HG02870 (cell line): ENCODE data around the gene MRPL52.
"Not testable (repeated sequence)": the region's sequence is repeated elsewhere in the genome, so short reads cannot be mapped to it uniquely, and the experiment has no call there.

Experiments
- ATAC-seq: cut with Tn5 transposase; IDR thresholded peaks from one replicate; pipeline ENCODE4 v1.9.1; 2021; ENCODE audit warnings: mild to moderate bottlenecking, moderate library complexity; ENCODE audit not compliant: unreplicated experiment

MRPL52 gene

DNA sequence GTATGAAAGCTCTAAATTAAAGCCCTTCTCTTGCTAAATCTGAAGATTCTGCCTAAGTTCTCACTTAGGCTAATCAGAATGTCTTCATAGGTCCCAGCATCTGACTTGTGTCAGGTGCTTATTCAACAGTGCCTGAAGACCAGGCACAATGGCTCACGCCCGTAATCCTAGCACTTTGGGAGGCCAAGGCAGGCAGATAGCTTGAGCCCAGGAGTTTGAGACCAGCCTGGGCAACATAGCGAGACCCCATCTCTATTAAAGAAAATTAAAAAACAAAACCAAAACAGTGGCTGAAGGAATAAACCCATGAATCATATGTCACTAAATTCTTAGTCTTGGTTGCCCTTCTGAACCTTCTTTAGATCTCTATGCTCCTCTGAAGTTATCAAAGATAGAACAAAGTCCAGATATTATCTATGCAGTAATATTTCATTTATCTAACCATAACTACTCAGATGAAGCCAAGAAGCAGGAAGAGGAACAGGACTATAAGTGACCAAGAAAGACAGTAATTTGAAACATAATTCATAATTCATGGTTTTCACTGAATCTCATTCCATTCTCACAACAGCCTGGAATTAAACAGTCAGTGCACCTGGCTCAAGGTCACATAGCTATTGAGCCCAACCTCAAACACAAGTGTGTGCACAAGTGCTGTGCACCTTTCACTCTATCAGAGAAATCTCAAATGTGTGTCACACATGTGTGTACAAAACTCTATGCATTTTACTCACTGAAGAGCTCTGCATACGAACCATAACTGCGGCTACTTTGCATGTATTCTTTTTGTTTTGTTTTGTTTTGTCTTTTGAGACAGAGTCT is 21.1 kb upstream of the MRPL52 start:
- no peak for ATAC-seq

DNA sequence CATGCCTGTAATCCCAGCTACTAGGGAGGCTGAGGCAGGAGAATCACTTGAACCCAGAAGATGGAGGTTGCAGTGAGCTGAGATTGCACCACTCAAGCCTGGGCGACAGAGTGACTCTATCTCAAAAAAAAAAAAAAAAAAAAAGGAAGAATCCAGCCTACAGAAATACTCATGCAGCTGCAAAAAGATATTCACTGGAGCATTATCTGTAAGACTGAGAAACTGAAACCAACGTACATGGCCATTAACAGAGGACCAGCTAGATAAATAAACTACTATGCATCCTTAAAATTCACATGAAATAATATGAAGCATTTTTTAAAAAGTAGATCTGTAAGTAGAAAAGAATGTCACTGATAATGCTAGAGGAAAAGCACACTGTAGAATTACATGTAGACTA is 18.0 kb upstream of the MRPL52 start:
- ATAC-seq, result no peak

DNA sequence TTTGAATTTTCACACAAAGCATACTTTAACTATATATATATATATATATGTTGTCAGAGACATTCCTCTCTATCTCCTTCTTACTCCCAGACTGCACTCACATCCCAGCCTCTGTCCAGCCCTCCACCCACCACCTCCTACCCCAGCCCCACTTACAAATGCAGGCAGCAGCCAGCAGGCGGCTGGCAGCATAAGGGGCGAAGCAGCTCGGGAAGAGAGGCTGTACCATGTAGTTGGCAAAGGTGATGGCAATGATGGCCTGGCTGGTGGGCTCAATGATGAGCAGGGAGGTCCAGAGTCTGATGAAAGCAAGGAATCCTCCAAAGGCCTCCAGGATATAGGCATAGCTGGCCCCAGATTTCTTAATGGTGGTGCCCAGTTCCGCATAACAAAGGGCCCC is 16.9 kb upstream of the MRPL52 start:
- ATAC-seq, result no peak

DNA sequence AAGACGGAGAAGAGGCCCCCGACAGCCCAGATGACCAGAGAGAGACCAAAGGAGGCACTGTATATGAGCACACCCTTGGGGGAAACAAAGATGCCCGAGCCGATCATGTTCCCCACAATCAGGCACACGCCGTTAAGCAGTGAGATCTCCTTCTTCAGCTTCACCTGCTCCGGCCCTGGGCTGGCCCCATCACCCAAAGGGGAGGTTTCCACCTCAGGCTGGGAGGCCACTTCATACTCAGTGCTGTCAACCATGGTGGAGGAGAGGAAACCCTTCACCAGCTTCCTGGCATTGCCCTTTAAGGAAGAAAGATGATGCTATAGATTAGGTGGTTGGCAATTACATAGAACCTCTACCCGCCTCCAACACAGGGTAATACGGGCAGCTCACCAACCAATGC is 16.5 kb upstream of the MRPL52 start:
- ATAC-seq, result no peak

DNA sequence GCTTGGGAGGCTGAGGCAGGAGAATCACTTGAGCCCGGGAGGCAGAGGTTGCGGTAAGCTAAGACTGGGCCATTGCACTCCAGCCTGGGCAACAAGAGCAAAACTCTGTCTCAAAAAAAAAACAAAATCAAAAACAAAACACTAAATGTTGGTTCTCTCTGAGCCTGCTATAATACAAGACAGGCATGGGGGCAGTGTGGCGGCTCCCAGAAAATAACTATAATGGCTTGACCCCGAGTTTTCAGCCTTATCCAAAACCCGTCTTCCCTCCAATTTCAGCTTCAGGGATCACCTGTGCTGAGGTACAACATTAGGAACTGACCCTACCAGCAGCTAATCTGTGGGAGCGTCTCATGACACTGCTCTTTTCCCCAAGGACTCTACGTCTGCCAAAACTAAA is 15.3 kb upstream of the MRPL52 start:
- no peak for ATAC-seq

DNA sequence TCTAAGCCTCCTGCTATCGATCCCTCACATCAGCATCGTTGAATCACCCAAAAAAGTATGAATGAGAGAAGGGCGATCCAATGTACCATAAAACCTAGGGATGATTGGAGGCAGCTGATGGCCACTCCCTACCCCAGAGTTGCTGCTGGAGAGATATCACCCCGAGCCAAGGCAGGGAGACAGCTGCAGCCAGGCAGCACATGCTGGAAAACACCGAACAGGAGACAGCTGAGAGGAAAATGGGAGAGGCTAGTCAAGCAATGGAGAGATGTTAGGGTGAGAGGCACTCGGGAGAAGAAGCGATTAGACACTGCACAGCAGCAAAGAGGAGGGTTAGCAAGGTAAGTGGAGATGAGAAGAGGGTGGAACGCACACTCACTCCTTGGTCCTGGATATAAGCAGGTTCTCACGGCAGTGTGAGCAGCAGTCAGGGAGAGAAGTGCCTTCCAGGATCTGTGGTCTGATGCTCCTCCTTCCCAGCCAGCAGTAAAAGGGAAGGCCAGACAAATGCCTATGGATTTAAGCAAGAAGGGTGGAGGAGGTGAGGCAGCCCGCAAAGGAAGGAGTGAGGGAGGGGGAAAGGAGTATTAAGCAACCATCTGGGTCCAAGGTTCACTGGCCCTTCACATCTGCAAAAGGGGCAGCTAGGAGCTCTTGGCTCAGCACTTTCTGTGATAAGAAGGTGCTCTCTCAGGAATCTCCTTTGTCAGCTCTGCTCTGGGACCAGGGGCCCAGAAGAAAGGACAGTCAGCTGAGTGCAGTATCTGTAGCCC is 14.6 kb upstream of the MRPL52 start, which contains the start of gene SLC7A7:
TSS of gene SLC7A7 (minus strand) at position 495 of the 773 bp plus-strand sequence. CDS start 2,037 bp downstream, outside the sequence.
- no peak for ATAC-seq

DNA sequence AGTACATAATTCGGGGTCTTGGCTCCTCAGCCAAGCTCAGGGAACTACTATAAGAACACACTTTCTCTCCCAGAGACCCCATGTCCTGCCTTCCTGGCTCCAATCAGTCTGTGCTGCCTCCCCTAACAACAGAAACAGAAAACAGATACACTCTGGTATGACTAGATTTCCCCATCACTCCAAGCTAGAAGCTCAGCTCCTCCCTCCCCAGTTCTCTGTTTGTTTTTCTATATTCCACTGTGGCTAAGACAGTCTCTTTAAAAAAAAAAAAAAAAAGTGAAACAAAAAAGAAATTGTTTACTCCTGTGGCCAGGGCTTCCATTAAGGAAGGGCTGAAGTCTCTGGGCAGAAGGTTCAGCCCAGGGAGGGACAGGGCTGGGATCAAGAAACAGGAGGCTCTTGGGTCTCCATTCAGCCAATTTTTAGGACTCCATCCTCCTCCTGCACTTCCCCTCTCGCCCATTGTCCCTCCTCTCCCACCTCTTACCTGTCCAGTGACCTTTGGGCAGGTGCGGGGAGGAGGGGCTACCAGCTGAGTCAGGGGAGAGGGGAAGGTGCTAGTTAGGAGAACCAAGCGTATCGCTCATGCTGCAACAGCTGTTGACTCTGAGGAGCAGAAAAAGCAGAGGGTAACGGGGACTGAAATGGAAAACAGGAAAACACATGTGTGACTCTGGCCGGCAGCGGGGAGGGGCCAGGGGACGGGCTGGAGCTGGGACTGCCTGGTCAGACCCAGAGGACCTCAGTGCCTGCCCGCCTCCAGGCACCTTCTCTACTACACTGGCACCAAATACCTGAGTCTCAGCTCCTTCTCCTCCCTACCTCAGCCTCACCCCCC is 10.3 kb upstream of the MRPL52 start:
- ATAC-seq, result peak; percentile 41

DNA sequence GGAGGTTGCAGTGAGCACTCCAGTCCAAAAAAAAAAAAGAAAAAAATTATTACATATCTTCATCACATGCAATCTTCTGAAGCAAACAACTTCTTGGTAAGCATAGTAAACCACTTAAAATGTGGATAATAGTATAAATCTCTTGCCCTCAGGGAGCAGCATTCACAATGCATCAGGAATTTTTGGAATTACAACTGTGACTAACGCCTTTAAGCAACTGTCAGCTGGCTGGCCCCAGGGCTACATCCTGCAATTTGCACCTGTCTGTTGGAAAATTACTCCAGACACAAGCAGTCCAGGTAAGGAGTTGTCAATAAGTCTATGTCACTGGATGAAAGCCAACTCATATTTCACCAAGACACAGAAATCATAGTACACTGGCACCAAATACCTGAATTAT is 9.0 kb upstream of the MRPL52 start:
- no peak for ATAC-seq

DNA sequence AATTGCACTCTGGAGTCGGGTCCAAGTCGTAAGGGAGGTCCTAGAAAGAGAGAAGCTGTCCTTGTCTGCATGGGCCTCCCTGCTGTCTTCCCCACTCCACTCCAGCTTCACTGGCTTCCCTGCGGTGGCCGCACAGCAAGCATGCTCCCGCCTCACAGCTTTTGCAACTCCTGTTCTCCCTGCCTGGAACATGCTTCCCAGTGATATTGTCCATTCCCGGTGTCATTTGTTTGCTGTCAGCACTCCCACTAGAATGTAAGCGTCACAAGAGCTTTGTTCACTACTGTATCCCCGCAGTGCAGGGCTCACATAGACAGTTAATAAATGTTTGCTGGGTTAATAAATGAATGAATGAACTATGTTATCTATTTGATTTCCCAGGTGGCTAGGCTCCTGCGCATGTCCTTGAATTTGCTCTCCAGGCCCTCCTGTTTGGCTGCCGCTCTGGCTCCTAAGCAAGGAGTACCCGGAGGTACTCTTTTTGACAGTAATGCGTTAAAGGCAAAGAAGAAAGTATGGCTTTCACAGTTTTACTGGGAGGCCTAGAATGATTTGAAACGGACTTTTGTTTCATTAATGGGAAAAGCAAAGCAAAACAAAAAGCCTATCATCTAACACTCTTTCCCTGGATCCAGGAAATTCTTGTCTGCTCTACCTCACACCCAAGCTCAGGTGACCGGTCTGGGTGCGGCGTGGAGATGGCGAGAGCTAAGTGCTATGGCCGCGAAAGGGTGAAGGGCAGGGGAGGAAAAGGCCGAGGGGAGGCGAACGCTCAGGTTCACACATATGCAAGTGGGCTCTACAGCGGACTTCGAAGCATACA is 8.3 kb upstream of the MRPL52 start:
- ATAC-seq, result no peak

DNA sequence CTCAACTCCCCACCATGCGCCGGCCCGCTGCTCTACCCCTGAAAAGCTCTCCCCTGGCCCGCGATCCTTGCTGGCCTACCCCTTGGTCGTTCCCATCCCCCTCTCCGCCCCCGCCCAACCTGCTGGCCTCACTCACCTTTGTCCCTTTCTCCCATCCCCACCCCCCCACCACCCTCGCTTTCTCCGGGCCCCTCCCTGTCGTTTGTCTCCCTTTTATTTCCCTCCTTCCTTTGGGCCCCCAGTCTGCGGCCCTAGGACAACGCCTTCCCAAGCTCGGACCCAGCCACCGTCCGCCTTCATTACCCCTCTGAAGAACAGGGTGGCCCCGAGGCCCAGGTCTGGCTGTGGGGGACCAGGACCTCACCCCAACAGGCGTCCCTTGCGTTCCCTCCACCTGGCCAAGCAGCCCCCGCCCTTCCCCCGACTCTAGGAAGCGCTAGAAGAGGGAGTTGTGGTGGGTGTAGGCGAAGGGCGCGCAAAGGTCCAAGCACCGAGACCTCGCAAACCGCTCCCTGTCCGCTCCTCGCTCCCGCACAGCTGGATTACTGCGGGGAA is 7.6 kb upstream of the MRPL52 start:
- no peak for ATAC-seq

DNA sequence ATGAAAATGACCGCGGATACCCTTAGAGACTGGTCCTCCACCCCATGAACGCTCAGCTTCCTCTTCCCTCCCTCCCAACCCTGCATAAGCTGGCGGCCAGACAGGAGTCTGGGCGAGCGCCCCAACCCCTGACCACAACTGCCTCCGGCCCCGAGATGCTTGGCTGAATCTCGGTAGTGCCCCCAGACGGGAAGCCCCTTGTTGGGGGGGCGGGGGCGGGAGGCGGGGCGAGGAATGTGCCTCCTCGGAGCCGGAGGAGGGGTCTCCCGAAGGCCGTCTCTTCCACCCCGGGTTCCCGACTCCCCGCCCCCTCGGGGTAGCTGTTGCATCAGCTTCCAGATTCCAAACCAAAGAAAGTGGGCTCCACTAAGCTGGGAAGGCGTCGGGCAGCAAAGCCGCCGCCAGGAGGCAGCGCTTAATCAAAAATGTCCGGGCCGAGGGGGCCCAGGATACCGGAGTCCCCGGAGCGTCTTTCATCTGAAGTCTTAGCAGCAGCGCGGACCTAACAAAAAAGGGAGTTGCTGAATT is 7.1 kb upstream of the MRPL52 start:
- ATAC-seq, result peak; percentile 52

DNA sequence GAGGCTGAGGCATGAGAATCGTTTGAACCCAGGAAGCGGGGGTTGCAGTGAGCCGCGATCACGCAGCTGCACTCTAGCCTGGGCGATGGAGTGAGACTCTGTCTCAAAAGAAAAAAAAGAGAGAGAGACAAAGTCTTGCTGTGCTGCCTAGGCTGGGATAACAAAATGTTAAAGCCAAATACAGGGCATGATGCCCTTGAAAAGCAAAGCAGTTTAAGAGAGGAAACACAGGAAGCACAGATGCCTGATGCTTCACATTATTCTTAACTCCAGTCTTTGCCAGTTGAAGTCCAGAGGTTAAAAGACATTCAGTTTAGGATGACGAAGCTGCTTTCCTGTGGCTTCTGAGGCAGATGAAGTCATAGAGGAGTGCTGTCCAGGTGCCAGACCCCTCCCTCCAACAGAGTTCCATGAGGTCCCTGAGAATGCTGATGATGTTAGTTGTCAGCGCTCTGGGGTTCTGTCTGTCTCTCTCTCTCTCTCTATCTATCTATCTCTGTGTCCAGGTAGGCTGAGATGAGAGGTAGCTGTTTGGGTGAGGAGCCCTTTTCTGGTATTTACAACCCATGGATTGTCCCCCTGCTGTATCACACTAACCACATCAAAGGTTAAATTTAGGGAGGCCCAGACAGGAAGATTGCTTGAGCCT is 4.9 kb upstream of the MRPL52 start:
- no peak for ATAC-seq

DNA sequence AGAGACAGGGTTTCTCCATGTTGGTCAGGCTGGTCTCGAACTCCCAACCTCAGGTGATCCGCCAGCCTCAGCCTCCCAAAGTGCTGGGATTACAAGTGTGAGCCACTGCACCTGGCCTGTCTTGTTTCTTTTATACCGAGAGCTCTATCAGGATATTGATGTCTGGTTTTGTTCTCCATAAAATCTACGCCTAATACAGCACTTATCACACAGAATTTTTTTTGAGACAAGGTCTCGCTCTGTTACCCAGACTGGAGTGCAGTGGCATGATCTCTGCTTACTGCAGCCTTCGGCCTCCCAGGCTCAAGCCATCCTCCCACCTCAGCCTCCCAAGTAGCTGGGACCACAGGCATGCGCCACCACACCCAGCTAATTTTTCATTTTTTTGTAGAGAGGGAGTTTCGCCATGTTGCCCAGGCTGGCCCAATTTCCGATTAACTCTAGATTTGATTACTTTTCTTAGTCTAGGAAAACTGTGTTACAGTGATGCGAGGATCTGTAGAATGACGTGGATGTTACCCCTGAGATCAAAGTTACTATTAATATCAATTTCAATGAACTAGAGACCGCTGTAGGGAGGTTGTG is 519 bp upstream of the MRPL52 start:
- not testable (repeated sequence) for ATAC-seq

DNA sequence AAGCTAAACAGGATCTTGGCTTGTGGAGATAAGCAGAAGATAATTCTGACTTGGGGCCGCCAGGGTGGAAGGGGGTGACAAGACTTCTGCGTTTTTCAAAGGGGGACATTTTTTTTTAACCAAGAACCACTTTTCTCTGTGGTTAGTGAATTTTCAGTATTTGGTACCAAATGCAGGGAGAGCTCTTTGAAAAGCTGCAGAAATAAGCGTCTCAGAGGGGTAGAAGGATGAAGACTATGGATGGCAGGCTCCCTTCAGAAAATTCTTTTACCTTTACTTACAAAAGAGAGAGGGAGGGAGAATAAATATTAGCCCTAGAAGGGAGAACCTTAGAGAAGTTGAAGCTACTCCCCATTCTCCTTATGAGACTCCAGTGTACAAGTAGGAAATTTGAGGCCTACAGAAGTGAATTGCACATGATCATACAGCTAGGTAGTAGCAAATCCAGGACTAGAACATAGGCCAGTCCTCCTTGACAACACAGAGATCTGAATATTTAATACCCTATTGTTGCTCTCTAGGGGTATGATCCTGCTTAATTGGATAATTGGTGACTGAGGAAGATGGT is 840 bp downstream of the MRPL52 start:
- ATAC-seq, result no peak

DNA sequence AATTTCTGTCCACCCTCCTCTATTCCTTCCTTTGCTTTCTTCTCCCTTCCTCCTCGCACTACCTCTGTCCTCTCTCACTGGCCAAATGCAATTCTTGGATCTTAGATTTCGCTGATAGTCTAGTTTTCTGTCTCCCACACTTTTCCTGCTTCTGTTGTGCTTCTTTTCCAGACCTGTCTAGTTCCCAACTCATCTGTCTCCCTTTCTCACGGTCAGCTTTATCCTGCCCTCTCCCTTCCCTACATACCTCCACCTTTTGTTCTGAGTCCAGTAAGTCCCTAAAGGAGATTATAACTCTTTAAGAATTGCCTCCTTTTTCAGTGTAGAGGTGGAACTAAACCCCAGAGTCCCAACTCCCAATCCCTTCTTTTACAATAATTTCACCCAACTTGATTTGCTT is 5.8 kb downstream of the MRPL52 start:
- no peak for ATAC-seq

DNA sequence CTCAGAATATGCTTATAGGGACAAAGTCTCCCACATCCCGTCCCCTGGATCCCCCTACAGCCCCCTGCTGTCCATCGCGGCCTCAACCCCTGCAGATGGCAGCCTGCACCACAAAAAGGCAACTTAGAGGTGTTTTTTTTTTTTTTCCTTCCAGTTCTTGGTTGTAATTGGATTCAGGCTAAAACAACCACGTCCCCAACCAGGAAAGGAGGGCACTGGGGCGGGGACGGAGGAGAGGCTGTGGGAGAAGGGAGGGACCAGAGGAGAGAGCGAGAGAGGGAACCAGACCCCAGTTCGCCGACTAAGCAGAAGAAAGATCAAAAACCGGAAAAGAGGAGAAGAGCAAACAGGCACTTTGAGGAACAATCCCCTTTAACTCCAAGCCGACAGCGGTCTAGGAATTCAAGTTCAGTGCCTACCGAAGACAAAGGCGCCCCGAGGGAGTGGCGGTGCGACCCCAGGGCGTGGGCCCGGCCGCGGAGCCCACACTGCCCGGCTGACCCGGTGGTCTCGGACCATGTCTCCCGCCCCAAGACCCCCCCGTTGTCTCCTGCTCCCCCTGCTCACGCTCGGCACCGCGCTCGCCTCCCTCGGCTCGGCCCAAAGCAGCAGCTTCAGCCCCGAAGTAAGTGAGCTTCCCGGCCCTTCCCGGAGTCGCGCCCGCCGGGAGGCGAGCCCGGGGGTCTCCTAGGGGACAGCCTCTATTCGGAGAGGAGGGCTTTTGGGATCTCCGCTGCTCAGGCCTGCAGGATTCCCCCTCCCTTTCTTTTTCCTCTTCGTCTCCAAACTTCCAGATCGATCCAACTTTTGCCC is 6.8 kb downstream of the MRPL52 start, which contains the start of gene MMP14:
TSS of gene MMP14 (plus strand) at position 285 of the 813 bp plus-strand sequence. CDS start at position 518, 233 bp downstream.
- ATAC-seq, result no peak

DNA sequence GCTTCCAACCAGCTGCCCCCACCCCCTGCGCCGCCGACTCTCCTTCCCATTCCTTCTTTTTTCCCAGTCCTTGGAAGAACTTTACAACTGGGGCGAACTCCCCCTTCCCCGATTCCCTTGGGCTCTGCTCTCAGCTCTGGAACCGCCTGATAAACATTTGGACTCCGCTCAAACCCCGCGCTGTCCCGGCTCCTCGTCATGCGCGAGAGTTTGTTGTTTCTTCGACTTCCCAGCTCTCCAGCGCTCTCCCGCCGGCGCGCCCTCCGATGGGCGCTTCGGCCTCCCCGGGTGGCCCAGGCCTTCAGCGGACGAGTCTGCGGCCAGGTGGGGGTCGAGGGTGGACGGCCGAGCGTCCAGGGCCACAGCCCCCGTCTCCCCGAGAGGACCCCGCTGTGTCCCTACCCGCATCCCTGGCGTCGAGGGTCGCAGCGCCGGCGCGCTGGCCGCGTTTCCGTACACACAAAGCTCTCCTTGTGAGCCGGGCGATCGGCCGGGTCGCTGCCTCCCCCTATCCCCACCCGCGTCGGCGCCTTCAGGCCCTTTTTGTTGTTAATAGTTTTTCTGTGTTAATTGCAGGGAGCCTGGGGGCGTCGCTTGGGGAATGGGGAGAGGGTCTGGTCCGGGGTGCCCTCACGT is 7.5 kb downstream of the MRPL52 start:
- no peak for ATAC-seq
